Smooth muscle cell (in vitro differentiated cells): Measurements from ENCODE around the gene PPM1J. TPM values are rescaled to one million over a fixed set of nuclear protein-coding genes. Genes with fewer than 3 reads are reported as not detected.

ENCODE experiments used
- DNase-seq: peaks from one replicate; lab custom pipeline; 2025; ENCODE audit not compliant: unreplicated experiment; lab: John Stamatoyannopoulos, UW
- H2AFZ ChIP-seq: fragments of 200-600 bp; sonication (generic); 2 replicates; pipeline ENCODE4 v1.6.0; 2016; ENCODE audit warnings: antibody characterized with exemption, low read depth, mild to moderate bottlenecking
- H3F3A ChIP-seq: fragments of 200-600 bp; sonication (generic); 2 replicates; pipeline ENCODE4 v1.6.0; 2017; ENCODE audit warnings: antibody characterized with exemption, low read depth
- H3K27ac ChIP-seq: fragments of 200-600 bp; sonication (generic); 2 replicates; pipeline ENCODE4 v1.5.1; 2016; ENCODE audit warnings: low read depth, mild to moderate bottlenecking
- H3K27me3 ChIP-seq: fragments of 200-600 bp; sonication (generic); 2 replicates; pipeline ENCODE4 v1.6.1; 2016; ENCODE audit warnings: low read depth, mild to moderate bottlenecking
- H3K36me3 ChIP-seq: fragments of 200-600 bp; sonication (generic); 2 replicates; pipeline ENCODE4 v1.5.1; 2016; ENCODE audit warnings: low read depth
- H3K4me1 ChIP-seq: fragments of 200-600 bp; sonication (generic); 2 replicates; pipeline ENCODE4 v1.5.1; 2016; ENCODE audit warnings: low read depth
- H3K4me2 ChIP-seq: fragments of 200-600 bp; sonication (generic); 2 replicates; pipeline ENCODE4 v1.6.0; 2016; ENCODE audit warnings: mild to moderate bottlenecking
- H3K4me3 ChIP-seq: fragments of 200-600 bp; sonication (generic); 2 replicates; pipeline ENCODE4 v1.5.1; 2016; ENCODE audit warnings: mild to moderate bottlenecking
- H3K79me2 ChIP-seq: fragments of 200-600 bp; sonication (generic); 2 replicates; pipeline ENCODE4 v1.6.0; 2016; ENCODE audit warnings: low read depth, mild to moderate bottlenecking
- H3K9ac ChIP-seq: fragments of 200-600 bp; sonication (generic); 2 replicates; pipeline ENCODE4 v1.6.0; 2016; ENCODE audit warnings: low read depth
- H3K9me3 ChIP-seq: fragments of 200-600 bp; sonication (generic); replicated peaks from 2 replicates; pipeline ENCODE4 v1.5.1; 2016; ENCODE audit warnings: low read depth
- H4K20me1 ChIP-seq: fragments of 200-600 bp; sonication (generic); 2 replicates; pipeline ENCODE4 v1.6.0; 2016; ENCODE audit warnings: low read depth
- CTCF ChIP-seq: fragments of 200-600 bp; sonication (generic); IDR thresholded peaks from 2 replicates; pipeline ENCODE4 v1.5.1; 2017; ENCODE audit warnings: borderline replicate concordance, mild to moderate bottlenecking, antibody characterized with exemption; ENCODE audit not compliant: insufficient read depth, poor library complexity, severe bottlenecking
- WGBS: methylation state at CpG from one replicate; pipeline ENCODE4 v1.1.7; 2016; ENCODE audit warnings: low lambda C conversion rate; 5-methylcytosine and 5-hydroxymethylcytosine counted together
- polyA plus RNA-seq: library from polyadenylated mRNA; unstranded; fragments of >200 nt; fragmentation: Nextera tagmentation; extraction: Ambion mirVana; gene quantifications from 2 replicates; pipeline ENCODE4 v1.2.1, GENCODE V29; 2016
- total RNA-seq: library from RNA; depleted of rRNA; stranded (reverse); fragments of >200 nt; gene quantifications from 2 replicates; pipeline ENCODE4 v1.2.3, GENCODE V29; 2014

The PPM1J gene
- total and polyA plus RNA-seq, 2 experiments from 2014 or later, result 1.2 to 5.2 TPM

- DNase-seq, result no peak
- no peak overlapping the region for H3K4me3 ChIP-seq
- no peak overlapping the region for H2AFZ ChIP-seq
- no peak for TF ChIP-seq CTCF
- peak overlapping the region; percentile 97 for H3K27ac ChIP-seq
- peaks cover 29% of the 10 kb centered on the region for H3K79me2 ChIP-seq
- H3K4me2 ChIP-seq, result peak overlapping the region; percentile 60
- no peaks in the 10 kb centered on the region for H3K36me3 ChIP-seq
- peak overlapping the region; percentile 78 for H3K9ac ChIP-seq
- H3F3A ChIP-seq, result peaks cover 41% of the 10 kb centered on the region
- peaks cover 35% of the 10 kb centered on the region for H3K4me1 ChIP-seq
- peaks cover 21% of the 10 kb centered on the region for H4K20me1 ChIP-seq
- H3K27me3 ChIP-seq, result no peaks in the 10 kb centered on the region
- 88% methylated on average over 3 of the region's 3 CpGs for WGBS
- no peaks in the 10 kb centered on the region for H3K9me3 ChIP-seq
Observed at GRCh38 chr1:112702067-112702395, 13.1 kb downstream of the PPM1J start.

GRCh38 chr1:112701227-112702066, 13.7 kb downstream of the PPM1J start:
- no peak for DNase-seq
- Histone ChIP-seq H3K79me2 (peaks cover 25% of the 10 kb centered on the region), H3K9ac (peak overlapping the region; percentile 78), H3K4me1 (peaks cover 35% of the 10 kb centered on the region), H3K4me3 (no peak overlapping the region), H3K36me3 (no peaks in the 10 kb centered on the region), H3F3A (peaks cover 41% of the 10 kb centered on the region), H3K27ac (peak overlapping the region; percentile 97), H4K20me1 (peaks cover 21% of the 10 kb centered on the region), H3K9me3 (no peaks in the 10 kb centered on the region), H2AFZ (no peak overlapping the region), H3K27me3 (no peaks in the 10 kb centered on the region), H3K4me2 (peak overlapping the region; percentile 60)
- no peak for TF ChIP-seq CTCF
- WGBS, result 85% methylated on average over 17 of the region's 17 CpGs

GRCh38 chr1:112700290-112701226, 14.6 kb downstream of the PPM1J start:
- peaks cover 30% of the 10 kb centered on the region for H3K4me1 ChIP-seq
- peak overlapping the region; percentile 60 for H3K4me2 ChIP-seq
- DNase-seq, result peak; percentile 86
- no peaks in the 10 kb centered on the region for H3K27me3 ChIP-seq
- H3K27ac ChIP-seq, result peak overlapping the region; percentile 97
- WGBS, result 24% methylated on average over 7 of the region's 7 CpGs
- H3K36me3 ChIP-seq, result no peaks in the 10 kb centered on the region
- no peaks in the 10 kb centered on the region for H3K9me3 ChIP-seq
- peak overlapping the region; percentile 78 for H3K9ac ChIP-seq
- no peak overlapping the region for H3K4me3 ChIP-seq
- H3K79me2 ChIP-seq, result peaks cover 21% of the 10 kb centered on the region
- peaks cover 15% of the 10 kb centered on the region for H4K20me1 ChIP-seq
- H2AFZ ChIP-seq, result no peak overlapping the region
- no peak for TF ChIP-seq CTCF
- peaks cover 38% of the 10 kb centered on the region for H3F3A ChIP-seq
